HCT116 (cell line): Measurements from ENCODE around the gene CASP7. TPM values are rescaled to one million over a fixed set of nuclear protein-coding genes. Genes with fewer than 3 reads are reported as not detected.

ENCODE experiments used
- ATAC-seq: fragments of 200-7000 bp; cut with Tn5 transposase; 2 replicates; pipeline ENCODE4 v1.9.1; 2020; ENCODE audit warnings: mild to moderate bottlenecking, moderate library complexity
- BruUV-seq: library from RNA; stranded (reverse); fragments of 400-500 nt; replicated peaks from 2 replicates; lab custom pipeline; 2021; lab: Mats Ljungman, UMichigan
- CTCF ChIA-PET: fragments of 300-600 bp; sonication (Branson Sonifier 250); formaldehyde crosslinking; loops from one replicate; lab custom pipeline; 2021; ENCODE audit warnings: antibody characterized with exemption; lab: Charles Lee
- POLR2A ChIA-PET: fragments of 300-600, 350-600 bp; sonication (Branson Sonifier 250); formaldehyde crosslinking; loops from one replicate; lab custom pipeline; 2021; ENCODE audit warnings: antibody characterized with exemption; lab: Charles Lee
- RAD21 ChIA-PET, 2 experiments: fragments of 300-600 bp; sonication (Branson Sonifier 250); formaldehyde crosslinking; loops; one replicate each; lab custom pipeline; 2023; ENCODE audit warnings: low total read pairs in 2 of 2; ENCODE audit not compliant: uncharacterized antibody in 2 of 2, unreplicated experiment in 2 of 2, low non-redundant PET in 1 of 2; lab: Charles Lee
- DNase-seq: peaks from one replicate; pipeline ENCODE4 v3.0.0-alpha.2; 2010; ENCODE audit warnings: low read depth, low spot score
- H2AFZ ChIP-seq: fragments of 200-600 bp; shearing (Covaris generic), sonication (generic); 2 replicates; pipeline ENCODE4 v1.6.1; 2017; ENCODE audit warnings: low read depth, mixed run types, mixed read lengths, antibody characterized with exemption, low read length; ENCODE audit not compliant: poor library complexity, severe bottlenecking
- H3K27ac ChIP-seq: 2 replicates; pipeline ENCODE4 v1.5.1; 2012; ENCODE audit warnings: low read depth, low read length
- H3K27me3 ChIP-seq: fragments of 200-600 bp; sonication (generic); 2 replicates; pipeline ENCODE4 v1.6.1; 2016; ENCODE audit warnings: mixed run types, low read length, mixed read lengths; ENCODE audit not compliant: insufficient read depth
- H3K36me3 ChIP-seq, 2 experiments: fragments of 200-500 bp in 1 of 2; fragments of 200-600 bp in 1 of 2; sonication (Bioruptor generic) in 1 of 2; sonication (generic) in 1 of 2; 2 replicates each; pipeline versions ENCODE4 v1.5.1 to v1.6.1; 2014 to 2016; ENCODE audit warnings: low read length in 2 of 2, inconsistent platforms in 1 of 2, mixed read lengths in 1 of 2, mixed run types in 1 of 2; ENCODE audit not compliant: insufficient read depth in 2 of 2, control insufficient read depth in 1 of 2
- H3K4me1 ChIP-seq, 2 experiments: fragments of 200-600 bp in 1 of 2; sonication (generic) in 1 of 2; 2 replicates each; pipeline versions ENCODE4 v1.5.1 to v1.6.1; 2012 to 2017; ENCODE audit warnings: low read length in 2 of 2, inconsistent platforms in 1 of 2, mild to moderate bottlenecking in 1 of 2, mixed read lengths in 1 of 2, mixed run types in 1 of 2, moderate library complexity in 1 of 2; ENCODE audit not compliant: insufficient read depth in 2 of 2, control insufficient read depth in 1 of 2
- H3K4me2 ChIP-seq: fragments of 200-600 bp; sonication (generic); 2 replicates; pipeline ENCODE4 v1.6.1; 2017; ENCODE audit warnings: mixed run types, low read length, mixed read lengths
- H3K4me3 ChIP-seq, 2 experiments: fragments of 200-600 bp in 1 of 2; sonication (generic) in 1 of 2; replicated peaks in 1 of 2; 2 replicates each; pipeline ENCODE4 v1.5.1; 2011 to 2016; ENCODE audit warnings: low read length in 2 of 2, control low read depth in 1 of 2, low read depth in 1 of 2, mild to moderate bottlenecking in 1 of 2, mixed read lengths in 1 of 2, mixed run types in 1 of 2
- H3K79me2 ChIP-seq: fragments of 200-600 bp; sonication (generic); 2 replicates; pipeline ENCODE4 v1.6.1; 2017; ENCODE audit warnings: mild to moderate bottlenecking, mixed run types, low read length, moderate library complexity, mixed read lengths; ENCODE audit not compliant: insufficient read depth
- H3K9ac ChIP-seq: fragments of 200-600 bp; sonication (generic); 2 replicates; pipeline ENCODE4 v1.6.1; 2016; ENCODE audit warnings: low read length, mixed read lengths
- H3K9me2 ChIP-seq: fragments of 200-600 bp; sonication (generic), shearing (Covaris generic); 2 replicates; pipeline ENCODE4 v1.6.1; 2017; ENCODE audit warnings: mixed run types, mild to moderate bottlenecking, moderate library complexity; ENCODE audit not compliant: insufficient read depth
- H3K9me3 ChIP-seq, 2 experiments: fragments of 200-500 bp in 1 of 2; fragments of 200-600 bp in 1 of 2; sonication (Bioruptor generic) in 1 of 2; sonication (generic) in 1 of 2; 2 replicates each; pipeline ENCODE4 v1.6.1; 2014 to 2017; ENCODE audit warnings: low read length in 2 of 2, mixed read lengths in 2 of 2, inconsistent platforms in 1 of 2, low read depth in 1 of 2, mild to moderate bottlenecking in 1 of 2, mixed run types in 1 of 2, moderate library complexity in 1 of 2; ENCODE audit not compliant: control insufficient read depth in 1 of 2, insufficient read depth in 1 of 2
- H4K20me1 ChIP-seq: fragments of 200-600 bp; sonication (generic), shearing (Covaris generic); 2 replicates; pipeline ENCODE4 v1.6.1; 2017; ENCODE audit warnings: mixed run types, mild to moderate bottlenecking, moderate library complexity; ENCODE audit not compliant: insufficient read depth
- CBX3 ChIP-seq: IDR thresholded peaks from 2 replicates; pipeline ENCODE4 v1.6.1; 2012; ENCODE audit warnings: low read depth
- CEBPB ChIP-seq: IDR thresholded peaks from 2 replicates; pipeline ENCODE4 v1.6.1; 2012; ENCODE audit warnings: low read depth
- CTCF ChIP-seq, 3 experiments: fragments of 200-600 bp in 1 of 3; sonication (generic) in 1 of 3; IDR thresholded peaks in 2 of 3; conservative IDR thresholded peaks in 1 of 3; 2 replicates each; pipeline ENCODE4 v1.5.1; 2012 to 2017; ENCODE audit warnings: low read depth in 2 of 3, low read length in 2 of 3, antibody characterized with exemption in 1 of 3, borderline replicate concordance in 1 of 3, control low read depth in 1 of 3, mild to moderate bottlenecking in 1 of 3, mixed read lengths in 1 of 3, mixed run types in 1 of 3, moderate library complexity in 1 of 3; ENCODE audit not compliant: insufficient read depth in 1 of 3
- ELF1 ChIP-seq: IDR thresholded peaks from 2 replicates; pipeline ENCODE4 v1.6.1; 2012; ENCODE audit warnings: low read depth, borderline replicate concordance
- EZH2 ChIP-seq: fragments of 200-600 bp; sonication (generic); IDR thresholded peaks from 2 replicates; pipeline ENCODE4 v1.6.1; 2017; ENCODE audit warnings: antibody characterized with exemption, mixed run types
- FOSL1 ChIP-seq: IDR thresholded peaks from 2 replicates; pipeline ENCODE4 v1.6.1; 2012; ENCODE audit warnings: low read depth
- JUND ChIP-seq: IDR thresholded peaks from 2 replicates; pipeline ENCODE4 v1.6.1; 2012
- SP1 ChIP-seq: IDR thresholded peaks from 2 replicates; pipeline ENCODE4 v1.6.1; 2012; ENCODE audit warnings: low read depth
- SRF ChIP-seq: IDR thresholded peaks from 2 replicates; pipeline ENCODE4 v1.6.1; 2012; ENCODE audit warnings: low read depth
- YY1 ChIP-seq: IDR thresholded peaks from 2 replicates; pipeline ENCODE4 v1.6.1; 2011; ENCODE audit warnings: low read length, low read depth, moderate library complexity, mild to moderate bottlenecking; ENCODE audit not compliant: insufficient replicate concordance; ENCODE audit errors: extremely low read depth
- ZBTB33 ChIP-seq: IDR thresholded peaks from 2 replicates; pipeline ENCODE4 v1.6.1; 2011; ENCODE audit warnings: mild to moderate bottlenecking, low read length, moderate library complexity; ENCODE audit not compliant: insufficient replicate concordance; ENCODE audit errors: extremely low read depth
- intact Hi-C: fragments of 100-400 bp; cut with micrococcal nuclease; formaldehyde crosslinking; loops from 2 replicates; pipeline ENCODE4 v1.10.0; 2022
- total RNA-seq: library from RNA; stranded (reverse); gene quantifications from one replicate; pipeline ENCODE4 v1.2.1, GENCODE V29; 2021; ENCODE audit not compliant: unreplicated experiment
- TF ChIP-seq, protein P1 (sequence below): IDR thresholded peaks from 2 replicates; pipeline ENCODE4 v1.6.1; 2012; ENCODE audit warnings: low read depth

CASP7 gene
- total RNA-seq, 1 experiment from 2014 or later = 30.5 TPM

- Histone ChIP-seq H2AFZ (no peak overlapping the region), H3K4me1 (peaks cover 0 to 4% of the 10 kb centered on the region in 2 experiments; a peak in 1 of 4 replicates), H3K27ac (no peak overlapping the region), H3K9ac (no peak overlapping the region), H3K27me3 (no peaks in the 10 kb centered on the region), H3K79me2 (no peaks in the 10 kb centered on the region), H4K20me1 (no peaks in the 10 kb centered on the region), H3K4me3 (no peak overlapping the region), H3K36me3 (no peaks in the 10 kb centered on the region), H3K9me3 (no peaks in the 10 kb centered on the region), H3K9me2 (no peaks in the 10 kb centered on the region), H3K4me2 (no peak overlapping the region)
- intact Hi-C loops = no loop called here
- ATAC-seq (no peak), DNase-seq (no peak)
- TF ChIP-seq FOSL1 = no peak
- no peak for TF ChIP-seq CEBPB
- TF ChIP-seq SRF = no peak
- no peak for TF ChIP-seq ZBTB33
- TF ChIP-seq SP1 = no peak
- TF ChIP-seq, protein P1, sequence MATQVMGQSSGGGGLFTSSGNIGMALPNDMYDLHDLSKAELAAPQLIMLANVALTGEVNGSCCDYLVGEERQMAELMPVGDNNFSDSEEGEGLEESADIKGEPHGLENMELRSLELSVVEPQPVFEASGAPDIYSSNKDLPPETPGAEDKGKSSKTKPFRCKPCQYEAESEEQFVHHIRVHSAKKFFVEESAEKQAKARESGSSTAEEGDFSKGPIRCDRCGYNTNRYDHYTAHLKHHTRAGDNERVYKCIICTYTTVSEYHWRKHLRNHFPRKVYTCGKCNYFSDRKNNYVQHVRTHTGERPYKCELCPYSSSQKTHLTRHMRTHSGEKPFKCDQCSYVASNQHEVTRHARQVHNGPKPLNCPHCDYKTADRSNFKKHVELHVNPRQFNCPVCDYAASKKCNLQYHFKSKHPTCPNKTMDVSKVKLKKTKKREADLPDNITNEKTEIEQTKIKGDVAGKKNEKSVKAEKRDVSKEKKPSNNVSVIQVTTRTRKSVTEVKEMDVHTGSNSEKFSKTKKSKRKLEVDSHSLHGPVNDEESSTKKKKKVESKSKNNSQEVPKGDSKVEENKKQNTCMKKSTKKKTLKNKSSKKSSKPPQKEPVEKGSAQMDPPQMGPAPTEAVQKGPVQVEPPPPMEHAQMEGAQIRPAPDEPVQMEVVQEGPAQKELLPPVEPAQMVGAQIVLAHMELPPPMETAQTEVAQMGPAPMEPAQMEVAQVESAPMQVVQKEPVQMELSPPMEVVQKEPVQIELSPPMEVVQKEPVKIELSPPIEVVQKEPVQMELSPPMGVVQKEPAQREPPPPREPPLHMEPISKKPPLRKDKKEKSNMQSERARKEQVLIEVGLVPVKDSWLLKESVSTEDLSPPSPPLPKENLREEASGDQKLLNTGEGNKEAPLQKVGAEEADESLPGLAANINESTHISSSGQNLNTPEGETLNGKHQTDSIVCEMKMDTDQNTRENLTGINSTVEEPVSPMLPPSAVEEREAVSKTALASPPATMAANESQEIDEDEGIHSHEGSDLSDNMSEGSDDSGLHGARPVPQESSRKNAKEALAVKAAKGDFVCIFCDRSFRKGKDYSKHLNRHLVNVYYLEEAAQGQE = no peak
- TF ChIP-seq ELF1 = no peak
- no peak for TF ChIP-seq CTCF (IDR thresholded peaks at IDR 0.05 in 2 of 3, conservative IDR thresholded peaks at IDR 0.05 in 1 of 3; ENCODE audit: borderline replicate concordance in 1 of 3, insufficient read depth in 1 of 3, low read depth in 2 of 3, low read length in 2 of 3)
- TF ChIP-seq YY1 = no peak
- TF ChIP-seq CBX3 = no peak
- no peak for TF ChIP-seq EZH2
- no peak for TF ChIP-seq JUND
- ChIA-PET RAD21 (interaction anchor here in 1 of 2 experiments (0.6 kb wide), 1 partner anchor 370 kb away, joined by 4 read pairs; no protein-coding TSS in a partner anchor), CTCF (no interaction called here), POLR2A (no interaction called here)
- BruUV-seq = no TSS peak
Observed at GRCh38 chr10:113742466-113742865, 62.8 kb downstream of the CASP7 start.
